ENCODE data around the gene GSX2. TPM values are rescaled to one million over a fixed set of nuclear protein-coding genes. Genes with fewer than 3 reads are reported as not detected.
"Not testable (repeated sequence)": the region's sequence is repeated elsewhere in the genome, so short reads cannot be mapped to it uniquely, and the experiment has no call there.

Gene GSX2
- total RNA-seq, 1 experiment from 2014 or later: not detected

DNA sequence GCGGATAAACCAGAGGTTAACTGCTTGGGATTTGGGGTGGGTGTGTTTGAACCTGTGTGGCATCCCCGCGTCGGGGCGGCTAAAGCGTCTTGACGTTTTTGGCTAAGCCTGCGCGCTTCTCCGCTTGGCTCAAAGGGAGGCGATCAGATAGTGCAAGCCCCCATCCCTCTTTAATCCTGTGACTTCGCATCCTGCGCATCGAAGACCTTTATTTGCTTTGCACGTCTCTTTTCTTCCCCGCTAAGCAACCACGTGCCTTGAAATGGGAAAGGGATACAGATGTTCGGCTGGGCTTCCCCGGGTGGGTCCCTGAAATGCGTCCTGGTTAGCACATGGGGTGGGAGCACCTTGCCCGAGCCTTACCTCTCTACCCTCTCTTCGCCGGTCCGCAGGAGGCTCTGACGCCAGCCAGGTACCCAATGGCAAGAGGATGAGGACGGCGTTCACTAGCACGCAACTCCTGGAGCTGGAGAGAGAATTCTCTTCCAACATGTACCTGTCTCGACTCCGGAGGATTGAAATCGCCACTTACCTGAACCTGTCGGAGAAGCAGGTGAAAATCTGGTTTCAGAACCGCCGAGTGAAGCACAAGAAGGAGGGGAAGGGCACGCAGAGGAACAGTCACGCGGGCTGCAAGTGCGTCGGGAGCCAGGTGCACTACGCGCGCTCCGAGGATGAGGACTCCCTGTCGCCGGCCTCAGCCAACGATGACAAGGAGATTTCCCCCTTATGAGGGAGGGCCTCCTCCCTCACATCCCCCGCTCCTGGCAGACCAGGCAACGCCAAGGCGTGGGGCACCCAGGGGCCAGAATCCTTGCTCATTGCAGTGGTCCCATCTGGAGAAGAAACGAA lies 1.5 kb downstream of the GSX2 start:
- no peak overlapping the region for H3K4me3 ChIP-seq
- no peak for DNase-seq (ENCODE audit: low read depth in 1 of 2, low spot score in 2 of 2)
- peaks cover 39% of the 10 kb centered on the region for H3K27me3 ChIP-seq (replicated peaks)
- H3K4me1 ChIP-seq (replicated peaks): peaks cover 17% of the 10 kb centered on the region
- no peaks in the 10 kb centered on the region; the same call in 1 of the 2 replicates for H3K9me3 ChIP-seq (replicated peaks)
- no peaks in the 10 kb centered on the region for H3K36me3 ChIP-seq
- no peak overlapping the region for H3K27ac ChIP-seq

DNA sequence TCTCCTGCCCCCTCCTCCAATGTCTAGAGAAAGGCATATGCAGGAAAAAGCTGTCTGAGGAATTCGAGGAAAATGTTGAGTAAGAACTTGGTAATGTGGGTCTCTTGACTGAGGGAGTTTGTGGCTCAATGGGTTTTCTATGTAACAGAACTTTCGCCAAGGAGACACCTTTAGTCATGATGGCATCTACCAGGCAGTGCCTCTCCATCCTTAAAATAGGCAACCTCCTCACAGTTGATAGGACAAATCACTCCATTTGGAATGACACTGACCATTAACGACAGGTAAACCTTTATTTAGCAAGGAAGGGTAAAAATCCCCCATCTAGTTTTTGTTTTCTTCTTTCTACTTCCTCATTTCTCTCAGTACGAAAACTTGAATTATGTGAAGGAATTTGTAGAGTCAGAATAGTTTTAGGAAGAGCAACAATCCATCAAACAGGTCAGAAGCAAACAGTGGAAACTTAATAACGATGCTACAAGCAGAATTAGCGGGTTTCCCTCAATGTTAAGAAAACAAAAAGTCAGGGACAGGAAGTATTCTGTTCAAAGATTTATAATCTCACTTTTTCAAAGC lies 2.7 kb downstream of the GSX2 start:
- Histone ChIP-seq H3K36me3 (no peaks in the 10 kb centered on the region), H3K9me3 (replicated peaks) (no peaks in the 10 kb centered on the region; the same call in 1 of the 2 replicates), H3K27me3 (replicated peaks) (peaks cover 39% of the 10 kb centered on the region), H3K4me1 (replicated peaks) (peaks cover 17% of the 10 kb centered on the region), H3K4me3 (no peak overlapping the region), H3K27ac (no peak overlapping the region)
- DNase-seq (ENCODE audit: low read depth in 1 of 2, low spot score in 2 of 2): no peak

DNA sequence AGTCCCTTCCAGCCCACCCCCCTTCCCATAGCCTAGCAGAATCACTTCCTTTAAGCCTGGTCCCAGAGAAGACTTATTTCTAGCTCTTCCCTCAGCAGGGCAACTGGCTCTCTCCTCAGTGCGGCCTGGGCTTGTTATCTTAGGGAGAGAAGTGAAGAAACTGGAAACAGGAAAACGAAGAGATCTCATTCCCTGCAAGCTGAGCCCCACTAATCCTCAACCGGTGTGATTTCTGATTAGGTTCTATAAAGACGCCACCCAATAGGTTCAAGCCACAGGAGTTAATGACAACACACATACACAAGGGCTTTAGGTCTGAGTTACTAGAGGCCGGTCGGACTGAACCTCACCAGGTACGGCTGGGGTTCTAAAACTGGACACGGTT lies 3.2 kb downstream of the GSX2 start:
- Histone ChIP-seq H3K27me3 (replicated peaks) (peaks cover 34% of the 10 kb centered on the region), H3K9me3 (replicated peaks) (no peaks in the 10 kb centered on the region; the same call in 1 of the 2 replicates), H3K36me3 (no peaks in the 10 kb centered on the region), H3K4me3 (no peak overlapping the region), H3K27ac (no peak overlapping the region), H3K4me1 (replicated peaks) (peaks cover 17% of the 10 kb centered on the region)
- no peak for DNase-seq (ENCODE audit: low read depth in 1 of 2, low spot score in 2 of 2)

DNA sequence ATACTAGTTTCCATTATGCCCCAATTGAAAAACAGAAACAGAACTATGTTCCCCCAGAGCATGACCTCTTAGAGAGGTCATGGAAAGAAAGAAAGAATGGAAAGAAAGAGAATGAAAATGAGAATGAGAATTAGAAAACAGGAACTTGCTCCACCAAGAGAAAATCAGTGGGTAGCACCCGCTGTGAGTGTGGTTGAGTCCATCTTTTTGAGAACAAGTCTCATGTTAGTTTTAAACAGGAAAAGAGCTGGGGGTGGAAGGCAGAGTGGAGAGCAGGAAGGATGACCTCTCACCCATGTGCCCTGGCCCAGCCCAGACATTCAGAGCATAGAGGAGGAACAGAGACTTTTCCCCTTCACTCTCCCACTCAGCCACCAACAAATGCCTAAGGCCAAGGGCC lies 4.9 kb downstream of the GSX2 start:
- peaks cover 11% of the 10 kb centered on the region for H3K4me1 ChIP-seq (replicated peaks)
- no peak overlapping the region for H3K27ac ChIP-seq
- no peak for DNase-seq (ENCODE audit: low read depth in 1 of 2, low spot score in 2 of 2)
- H3K9me3 ChIP-seq (replicated peaks): no peaks in the 10 kb centered on the region
- H3K4me3 ChIP-seq: no peak overlapping the region
- no peaks in the 10 kb centered on the region for H3K36me3 ChIP-seq
- peaks cover 22% of the 10 kb centered on the region for H3K27me3 ChIP-seq (replicated peaks)

DNA sequence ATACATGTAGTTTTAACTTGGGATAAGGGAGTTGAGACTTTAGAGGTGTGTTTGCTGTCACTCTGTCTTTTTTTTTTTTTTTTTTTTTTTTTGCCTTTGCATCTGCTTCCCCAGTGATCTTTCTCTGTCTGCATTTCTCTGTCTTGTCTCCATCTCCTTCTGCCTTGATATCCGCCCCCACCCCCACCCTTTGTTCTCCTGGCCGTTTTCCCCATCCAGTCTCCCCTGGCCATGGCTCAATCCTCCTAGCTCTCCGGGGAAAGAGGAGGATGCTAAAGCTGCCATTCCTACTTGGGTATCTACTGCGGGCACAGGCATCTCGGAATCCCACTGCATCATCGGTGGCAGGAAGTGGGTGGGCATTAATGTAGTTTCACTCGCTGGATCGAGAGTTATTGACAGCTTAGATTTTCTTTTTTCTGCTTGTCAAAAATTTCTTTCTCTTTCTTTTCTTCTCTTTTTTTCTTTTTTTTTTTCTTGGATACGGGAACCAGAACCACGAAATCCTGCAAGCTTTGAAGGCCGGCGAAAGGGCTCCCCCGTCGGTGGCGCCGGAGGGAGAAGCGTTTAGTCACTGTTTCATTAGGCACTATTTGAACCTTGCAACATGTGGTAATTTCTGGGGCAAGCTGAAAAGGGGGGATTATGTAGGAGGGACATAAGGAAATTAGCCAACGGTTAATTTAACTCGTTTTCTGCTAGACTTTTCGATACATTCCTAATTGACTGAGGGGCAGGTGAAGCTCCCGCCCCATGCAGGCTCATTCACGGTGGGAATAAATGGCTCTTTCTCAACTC lies 8.2 kb downstream of the GSX2 start:
- H3K4me3 ChIP-seq: no peak overlapping the region
- no peaks in the 10 kb centered on the region for H3K4me1 ChIP-seq (replicated peaks)
- no peak for DNase-seq (ENCODE audit: low read depth in 1 of 2, low spot score in 2 of 2)
- H3K27me3 ChIP-seq (replicated peaks): no peaks in the 10 kb centered on the region
- H3K36me3 ChIP-seq: no peaks in the 10 kb centered on the region
- H3K9me3 ChIP-seq (replicated peaks): no peaks in the 10 kb centered on the region
- H3K27ac ChIP-seq: no peak overlapping the region

DNA sequence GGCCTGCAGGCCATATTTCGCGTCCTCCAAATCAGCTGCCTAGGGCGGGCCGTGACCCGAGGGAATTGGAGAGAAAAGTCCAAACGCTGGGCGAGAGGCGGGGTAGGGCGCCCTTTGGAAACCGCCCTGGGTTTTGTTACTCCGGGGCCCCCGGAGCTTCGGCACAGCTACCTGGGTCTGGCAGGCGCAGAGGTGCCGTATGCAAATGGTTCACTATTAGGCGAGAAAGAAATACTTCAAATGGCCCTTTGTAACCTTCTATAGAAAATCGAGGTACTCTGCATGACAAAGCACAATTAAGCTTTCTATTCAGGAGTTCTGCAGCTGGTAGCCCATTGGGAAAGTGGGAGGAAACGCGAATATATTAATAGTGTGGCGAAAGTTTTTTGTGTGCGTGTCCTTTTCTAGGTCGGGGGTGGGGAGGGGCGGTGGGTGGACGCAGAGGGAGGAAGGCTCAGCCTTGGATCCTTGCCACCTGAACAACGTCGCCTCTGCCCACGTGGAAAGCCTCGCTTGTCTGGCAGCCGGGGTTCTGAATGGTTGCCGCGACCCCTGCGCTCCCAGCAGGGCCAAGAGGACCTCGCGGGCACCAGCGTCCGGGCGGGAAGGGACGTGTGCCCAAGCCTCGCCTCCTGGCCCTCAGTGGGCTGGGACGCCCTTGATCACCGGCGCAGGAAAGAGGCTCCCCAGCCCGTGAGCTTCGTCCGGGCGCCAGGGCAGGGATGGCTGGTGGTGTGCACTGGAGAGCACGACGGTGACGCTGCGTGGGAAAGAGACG lies 9.5 kb downstream of the GSX2 start:
- H3K36me3 ChIP-seq: no peaks in the 10 kb centered on the region
- H3K9me3 ChIP-seq (replicated peaks): no peaks in the 10 kb centered on the region
- DNase-seq (ENCODE audit: low read depth in 1 of 2, low spot score in 2 of 2): no peak
- H3K4me3 ChIP-seq: no peak overlapping the region
- H3K4me1 ChIP-seq (replicated peaks): no peaks in the 10 kb centered on the region
- no peaks in the 10 kb centered on the region for H3K27me3 ChIP-seq (replicated peaks)
- H3K27ac ChIP-seq: no peak overlapping the region

DNA sequence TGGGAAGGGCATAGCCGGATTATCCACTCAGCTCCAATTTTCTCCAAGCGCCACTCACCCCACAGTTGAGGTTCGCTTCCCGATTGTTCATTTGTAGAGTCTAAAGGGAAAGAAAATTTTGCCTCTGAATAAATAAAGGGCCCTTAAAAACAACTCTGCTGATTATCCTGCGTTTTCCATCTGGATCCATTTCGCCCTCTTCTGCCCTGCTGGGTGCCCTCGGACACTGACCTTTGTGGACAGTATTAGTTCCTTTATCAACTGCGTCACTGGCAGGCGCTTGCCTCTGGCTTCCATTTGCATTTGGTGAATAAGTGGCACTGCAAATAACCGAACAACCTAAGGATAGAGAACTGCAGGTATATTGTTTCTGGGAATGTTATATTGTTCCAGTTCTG lies 10.1 kb downstream of the GSX2 start:
- DNase-seq (ENCODE audit: low read depth in 1 of 2, low spot score in 2 of 2): no peak
- Histone ChIP-seq H3K4me3 (no peak overlapping the region), H3K27ac (no peak overlapping the region), H3K4me1 (replicated peaks) (no peaks in the 10 kb centered on the region), H3K27me3 (replicated peaks) (no peaks in the 10 kb centered on the region), H3K36me3 (no peaks in the 10 kb centered on the region), H3K9me3 (replicated peaks) (no peaks in the 10 kb centered on the region)

DNA sequence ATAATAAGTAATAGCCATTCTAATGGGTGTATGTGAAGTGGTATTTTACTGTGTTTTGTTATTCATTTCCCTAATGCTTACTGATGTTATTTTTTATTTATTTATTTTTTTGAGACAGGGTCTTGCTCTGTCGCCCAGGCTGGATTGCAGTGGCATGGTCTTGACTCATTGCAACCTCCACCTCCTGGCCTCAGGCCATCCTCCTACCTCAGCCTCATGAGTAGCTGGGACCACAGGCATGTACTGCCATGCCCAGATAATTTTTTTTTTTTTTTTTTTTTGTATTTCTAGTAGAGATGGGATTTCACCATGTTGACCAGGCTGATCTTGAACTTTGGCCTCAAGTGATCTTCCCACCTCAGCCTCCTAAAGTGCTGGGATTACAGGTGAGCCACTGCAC lies 13.2 kb downstream of the GSX2 start:
- DNase-seq (ENCODE audit: low read depth in 1 of 2, low spot score in 2 of 2); H3K27me3 ChIP-seq (replicated peaks); H3K9me3 ChIP-seq (replicated peaks); H3K27ac ChIP-seq; H3K4me1 ChIP-seq (replicated peaks); H3K36me3 ChIP-seq; H3K4me3 ChIP-seq: not testable (repeated sequence)

DNA sequence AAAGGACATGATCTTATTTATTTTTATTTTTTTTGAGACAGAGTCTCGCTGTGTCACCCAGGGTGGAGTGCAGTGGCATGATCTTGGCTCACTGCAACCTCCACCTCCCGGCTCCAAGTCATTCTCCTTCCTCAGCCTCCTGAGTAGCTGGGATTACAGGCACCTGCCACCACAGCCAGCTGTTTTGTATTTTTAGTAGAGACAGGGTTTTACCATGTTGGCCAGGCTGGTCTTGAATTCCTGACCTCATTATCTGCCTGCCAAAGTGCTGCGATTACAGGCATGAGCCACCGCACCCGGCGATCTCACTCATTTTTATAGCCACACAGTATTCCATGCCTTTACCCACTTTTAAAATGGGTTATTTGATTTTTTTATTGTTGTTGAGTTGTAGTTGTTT lies 16.3 kb downstream of the GSX2 start:
- H3K4me3 ChIP-seq; H3K27ac ChIP-seq; H3K9me3 ChIP-seq (replicated peaks); H3K27me3 ChIP-seq (replicated peaks); H3K36me3 ChIP-seq; DNase-seq (ENCODE audit: low read depth in 1 of 2, low spot score in 2 of 2): not testable (repeated sequence)
- H3K4me1 ChIP-seq (replicated peaks): peaks cover 13% of the 10 kb centered on the region; the same call in 1 of the 2 replicates

DNA sequence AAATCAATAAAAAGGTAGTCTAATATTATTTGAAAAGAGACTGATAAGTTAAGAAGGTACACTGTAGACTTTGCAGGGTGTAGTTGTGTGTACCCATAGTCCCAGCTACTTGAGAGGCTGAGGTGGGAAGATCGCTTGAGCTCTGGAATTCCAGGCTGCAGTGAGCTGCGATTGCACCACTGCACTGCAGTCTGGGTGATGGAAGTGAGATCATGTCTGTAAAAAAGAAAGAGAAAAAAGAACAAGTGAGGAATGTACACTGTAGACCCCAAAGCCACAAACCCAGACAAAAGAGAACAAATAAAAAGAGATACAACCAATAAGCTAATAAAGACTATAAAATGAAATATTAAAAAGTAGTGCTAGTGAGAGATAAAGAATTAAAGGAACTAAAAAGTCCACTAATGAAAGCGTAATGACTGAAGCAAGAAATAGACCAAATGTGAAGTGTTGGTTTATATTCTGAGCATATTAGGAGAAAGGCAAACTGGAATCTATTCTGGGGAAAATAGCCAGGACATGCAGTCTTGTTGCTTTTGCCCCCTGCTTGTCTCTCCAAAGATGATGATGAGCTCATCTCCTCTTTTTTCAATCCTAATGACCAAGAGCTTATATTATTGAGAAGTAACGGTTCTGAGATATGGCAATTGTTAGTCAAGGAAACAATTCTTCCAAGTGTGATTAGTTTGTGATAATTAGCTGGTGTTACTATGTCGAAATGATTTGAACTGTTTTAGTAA lies 19.1 kb downstream of the GSX2 start:
- H3K27me3 ChIP-seq (replicated peaks): no peaks in the 10 kb centered on the region
- no peaks in the 10 kb centered on the region for H3K9me3 ChIP-seq (replicated peaks)
- H3K4me3 ChIP-seq: no peak overlapping the region
- no peak for DNase-seq (ENCODE audit: low read depth in 1 of 2, low spot score in 2 of 2)
- no peaks in the 10 kb centered on the region for H3K36me3 ChIP-seq
- no peak overlapping the region for H3K27ac ChIP-seq
- H3K4me1 ChIP-seq (replicated peaks): peaks cover 13% of the 10 kb centered on the region; the same call in 1 of the 2 replicates

DNA sequence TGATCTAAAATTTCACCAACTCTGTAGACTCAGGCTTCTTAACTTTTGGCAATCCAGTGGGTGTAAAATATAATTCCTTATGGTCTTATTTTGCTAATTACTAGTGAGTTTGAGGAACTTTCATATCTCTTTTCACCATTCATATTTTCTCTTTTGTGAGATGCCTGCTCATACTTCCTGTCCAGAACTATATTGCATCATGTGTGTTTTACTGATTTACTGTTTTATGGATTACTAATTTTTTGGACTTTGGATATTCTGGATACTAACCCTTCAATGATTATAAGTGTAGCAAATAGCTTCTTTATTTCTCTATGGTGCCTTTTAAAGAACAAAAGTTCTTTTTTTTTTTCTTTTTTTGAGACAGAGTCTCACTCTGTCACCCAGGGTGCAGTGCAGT lies 20.6 kb downstream of the GSX2 start:
- Histone ChIP-seq H3K4me3 (no peak overlapping the region), H3K27ac (no peak overlapping the region), H3K27me3 (replicated peaks) (no peaks in the 10 kb centered on the region), H3K9me3 (replicated peaks) (no peaks in the 10 kb centered on the region), H3K4me1 (replicated peaks) (peaks cover 13% of the 10 kb centered on the region; the same call in 1 of the 2 replicates), H3K36me3 (no peaks in the 10 kb centered on the region)
- no peak for DNase-seq (ENCODE audit: low read depth in 1 of 2, low spot score in 2 of 2)

DNA sequence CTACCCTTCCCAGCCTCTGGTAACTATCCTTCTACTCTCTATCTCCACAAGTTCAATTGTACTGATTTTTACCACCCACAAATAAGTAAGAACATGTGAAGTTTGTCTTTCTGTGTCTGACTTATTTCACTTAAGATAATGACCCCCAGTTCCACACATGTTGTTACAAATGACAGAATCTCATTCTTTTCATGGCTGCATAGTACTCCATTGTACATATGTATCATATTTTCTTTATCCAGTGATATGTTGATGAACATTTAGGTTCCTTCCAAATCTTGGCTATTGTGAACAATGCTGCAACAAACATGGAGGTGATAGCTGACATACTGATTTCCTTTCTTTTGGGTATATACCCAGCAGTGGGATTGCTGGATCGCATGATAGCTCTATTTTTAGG lies 27.7 kb downstream of the GSX2 start:
- Histone ChIP-seq H3K9me3 (replicated peaks) (peaks cover 4% of the 10 kb centered on the region; the same call in 1 of the 2 replicates), H3K27ac (no peak overlapping the region), H3K4me1 (replicated peaks) (no peaks in the 10 kb centered on the region), H3K27me3 (replicated peaks) (no peaks in the 10 kb centered on the region), H3K4me3 (no peak overlapping the region), H3K36me3 (no peaks in the 10 kb centered on the region)
- DNase-seq (ENCODE audit: low read depth in 1 of 2, low spot score in 2 of 2): no peak

DNA sequence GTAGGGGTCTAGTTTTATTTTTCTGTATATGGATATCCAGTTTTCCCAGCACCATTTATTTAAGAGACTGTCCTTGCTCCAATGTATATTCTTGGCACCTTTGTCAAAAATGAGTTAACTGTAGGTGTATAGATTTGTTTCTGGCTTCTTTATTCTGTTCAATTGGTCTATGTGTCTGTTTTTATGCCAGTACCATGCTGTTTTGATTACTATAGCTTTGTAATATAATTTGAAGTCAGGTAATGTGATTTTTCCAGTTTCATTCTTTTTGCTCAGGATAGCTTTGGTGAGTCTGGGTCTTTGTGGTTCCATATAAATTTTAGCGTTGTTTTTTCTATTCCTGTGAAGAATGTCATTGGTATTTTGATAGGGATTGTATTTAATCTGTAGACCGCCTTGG lies 28.7 kb downstream of the GSX2 start:
- H3K4me3 ChIP-seq; H3K4me1 ChIP-seq (replicated peaks); DNase-seq (ENCODE audit: low read depth in 1 of 2, low spot score in 2 of 2); H3K27ac ChIP-seq; H3K9me3 ChIP-seq (replicated peaks); H3K27me3 ChIP-seq (replicated peaks); H3K36me3 ChIP-seq: not testable (repeated sequence)
